Measurements from ENCODE around the gene LRRC8C.

LRRC8C gene

GRCh38 chr1:89610457-89611011, 22.4 kb upstream of the LRRC8C start:
- Histone ChIP-seq H4K20me1 (ENCODE audit: insufficient read depth, low read length, poor library complexity, severe bottlenecking) (no peaks in the 10 kb centered on the region), H3K4me1 (ENCODE audit: insufficient read depth, low read length, poor library complexity, severe bottlenecking) (peaks cover 18% of the 10 kb centered on the region), H3K9ac (ENCODE audit: low read depth, low read length, poor library complexity, severe bottlenecking) (no peak overlapping the region), H3K9me3 (ENCODE audit: insufficient read depth, low read depth, low read length) (no peaks in the 10 kb centered on the region), H3K4me3 (ENCODE audit: low read length, poor library complexity, severe bottlenecking) (no peak overlapping the region), H2AFZ (ENCODE audit: low read length) (no peak overlapping the region), H3K9me2 (replicated peaks; ENCODE audit: low read depth, low read length) (no peaks in the 10 kb centered on the region), H3K27me3 (ENCODE audit: insufficient read depth, low read length, poor library complexity, severe bottlenecking) (no peaks in the 10 kb centered on the region), H3K79me2 (ENCODE audit: insufficient read depth, low read length) (no peaks in the 10 kb centered on the region), H3F3A (ENCODE audit: low read depth) (no peaks in the 10 kb centered on the region), H3K4me2 (ENCODE audit: low read depth, low read length, poor library complexity, severe bottlenecking) (no peak overlapping the region), H3K36me3 (ENCODE audit: insufficient read depth, low read length) (no peaks in the 10 kb centered on the region)
- no peak for TF ChIP-seq EZH2phosphoT487 (IDR thresholded peaks at IDR 0.05; ENCODE audit: borderline replicate concordance)
- no peak for TF ChIP-seq CTCF (conservative IDR thresholded peaks at IDR 0.05; ENCODE audit: low read length)

GRCh38 chr1:89611721-89612120, 21.2 kb upstream of the LRRC8C start:
- Histone ChIP-seq H3K27me3 (ENCODE audit: insufficient read depth, low read length, poor library complexity, severe bottlenecking) (no peaks in the 10 kb centered on the region), H3K4me3 (ENCODE audit: low read length, poor library complexity, severe bottlenecking) (no peak overlapping the region), H4K20me1 (ENCODE audit: insufficient read depth, low read length, poor library complexity, severe bottlenecking) (no peaks in the 10 kb centered on the region), H3K79me2 (ENCODE audit: insufficient read depth, low read length) (no peaks in the 10 kb centered on the region), H3K9me3 (ENCODE audit: insufficient read depth, low read depth, low read length) (no peaks in the 10 kb centered on the region), H3K36me3 (ENCODE audit: insufficient read depth, low read length) (no peaks in the 10 kb centered on the region), H3K4me1 (ENCODE audit: insufficient read depth, low read length, poor library complexity, severe bottlenecking) (peaks cover 18% of the 10 kb centered on the region), H2AFZ (ENCODE audit: low read length) (no peak overlapping the region), H3K9ac (ENCODE audit: low read depth, low read length, poor library complexity, severe bottlenecking) (no peak overlapping the region), H3K9me2 (replicated peaks; ENCODE audit: low read depth, low read length) (no peaks in the 10 kb centered on the region), H3F3A (ENCODE audit: low read depth) (no peaks in the 10 kb centered on the region), H3K4me2 (ENCODE audit: low read depth, low read length, poor library complexity, severe bottlenecking) (no peak overlapping the region)
- TF ChIP-seq CTCF (conservative IDR thresholded peaks at IDR 0.05; ENCODE audit: low read length) (no peak), EZH2phosphoT487 (IDR thresholded peaks at IDR 0.05; ENCODE audit: borderline replicate concordance) (no peak)

- Histone ChIP-seq H3K9ac (ENCODE audit: low read depth, low read length, poor library complexity, severe bottlenecking) (no peak overlapping the region), H3K4me1 (ENCODE audit: insufficient read depth, low read length, poor library complexity, severe bottlenecking) (peaks cover 13% of the 10 kb centered on the region), H4K20me1 (ENCODE audit: insufficient read depth, low read length, poor library complexity, severe bottlenecking) (no peaks in the 10 kb centered on the region), H3K4me2 (ENCODE audit: low read depth, low read length, poor library complexity, severe bottlenecking) (no peak overlapping the region), H3K36me3 (ENCODE audit: insufficient read depth, low read length) (no peaks in the 10 kb centered on the region), H3K4me3 (ENCODE audit: low read length, poor library complexity, severe bottlenecking) (no peak overlapping the region), H2AFZ (ENCODE audit: low read length) (no peak overlapping the region), H3K79me2 (ENCODE audit: insufficient read depth, low read length) (no peaks in the 10 kb centered on the region), H3K9me2 (replicated peaks; ENCODE audit: low read depth, low read length) (no peaks in the 10 kb centered on the region), H3F3A (ENCODE audit: low read depth) (no peaks in the 10 kb centered on the region), H3K27me3 (ENCODE audit: insufficient read depth, low read length, poor library complexity, severe bottlenecking) (no peaks in the 10 kb centered on the region), H3K9me3 (ENCODE audit: insufficient read depth, low read depth, low read length) (0 out of 2 replicates have a peak, but pooled peaks cover 5% of the 10 kb centered on the region)
- no peak for TF ChIP-seq CTCF (conservative IDR thresholded peaks at IDR 0.05; ENCODE audit: low read length)
- TF ChIP-seq EZH2phosphoT487 (IDR thresholded peaks at IDR 0.05; ENCODE audit: borderline replicate concordance): no peak
Observed at GRCh38 chr1:89613928-89614327, 19.0 kb upstream of the LRRC8C start.
